H1 (cell line): ENCODE data around the gene SMYD4. TPM values are rescaled to one million over a fixed set of nuclear protein-coding genes. Genes with fewer than 3 reads are reported as not detected.

ENCODE experiments used
- CTCF ChIA-PET: fragments of 300-600 bp; sonication (Branson Sonifier 250); formaldehyde crosslinking; loops from one replicate; lab custom pipeline; 2021; ENCODE audit not compliant: partially characterized antibody; lab: Charles Lee
- POLR2A ChIA-PET: fragments of 300-600 bp; sonication (Branson Sonifier 250); formaldehyde crosslinking; loops from one replicate; lab custom pipeline; 2021; ENCODE audit warnings: inconsistent platforms; ENCODE audit not compliant: partially characterized antibody; lab: Charles Lee
- DNase-seq, 2 experiments: peaks; one replicate each; pipeline versions ENCODE4 v3.0.0 to v3.0.0-alpha.2; 2010 to 2022; ENCODE audit warnings: low spot score in 2 of 2, low read depth in 1 of 2, mixed read lengths in 1 of 2
- FAIRE-seq: peaks from 2 replicates; lab custom pipeline; 2011; peaks lifted over from hg19 to GRCh38; lab: Jason Lieb, UNC
- H2AFZ ChIP-seq: 2 replicates; pipeline ENCODE4 v1.8.1; 2012; ENCODE audit warnings: low read length, inconsistent platforms
- H2AK5ac ChIP-seq: 2 replicates; pipeline ENCODE4 v1.6.1; 2013; ENCODE audit warnings: low read depth, low read length
- H2BK120ac ChIP-seq: replicated peaks from 2 replicates; pipeline ENCODE3; 2013; ENCODE audit warnings: low read depth, low read length, inconsistent platforms
- H2BK12ac ChIP-seq: 2 replicates; pipeline ENCODE4 v1.6.1; 2013; ENCODE audit warnings: low read depth, low read length
- H2BK15ac ChIP-seq: 2 replicates; pipeline ENCODE4 v1.6.1; 2013; ENCODE audit warnings: low read length
- H2BK20ac ChIP-seq: 2 replicates; pipeline ENCODE4 v1.6.1; 2013; ENCODE audit warnings: low read length
- H2BK5ac ChIP-seq: 2 replicates; pipeline ENCODE4 v1.6.1; 2013; ENCODE audit warnings: low read depth, low read length
- H3K14ac ChIP-seq: 2 replicates; pipeline ENCODE4 v1.6.1; 2013; ENCODE audit warnings: inconsistent platforms; ENCODE audit not compliant: insufficient read length
- H3K18ac ChIP-seq: 2 replicates; pipeline ENCODE4 v1.6.1; 2013; ENCODE audit warnings: low read length; ENCODE audit errors: extremely low read depth
- H3K23ac ChIP-seq: 2 replicates; pipeline ENCODE4 v1.6.1; 2013; ENCODE audit warnings: inconsistent platforms; ENCODE audit not compliant: insufficient read length
- H3K23me2 ChIP-seq: 2 replicates; pipeline ENCODE4 v1.6.1; 2013; ENCODE audit warnings: low read depth, low read length
- H3K27ac ChIP-seq: 2 replicates; pipeline ENCODE4 v1.6.1; 2011; ENCODE audit warnings: low read depth, low read length, inconsistent platforms
- H3K27me3 ChIP-seq, 4 experiments: replicated peaks in 1 of 4; 1 replicate in 1 of 4; 2 replicates in 3 of 4; pipeline versions ENCODE4 v1.6.1 to v1.8.1; 2011 to 2013; ENCODE audit warnings: low read length in 3 of 4, mild to moderate bottlenecking in 3 of 4, inconsistent platforms in 2 of 4, mixed read lengths in 2 of 4, moderate library complexity in 1 of 4; ENCODE audit not compliant: control insufficient read depth in 3 of 4, insufficient read depth in 3 of 4; ENCODE audit errors: extremely low read depth in 1 of 4
- H3K36me3 ChIP-seq, 4 experiments: 2 replicates each; pipeline versions ENCODE4 v1.6.1 to v1.8.1; 2011 to 2013; ENCODE audit warnings: mild to moderate bottlenecking in 4 of 4, low read length in 3 of 4, moderate library complexity in 2 of 4, control low read depth in 1 of 4, inconsistent platforms in 1 of 4; ENCODE audit not compliant: insufficient read depth in 4 of 4, control insufficient read depth in 2 of 4
- H3K4ac ChIP-seq: replicated peaks from 2 replicates; pipeline ENCODE3; 2013; ENCODE audit warnings: low read length, low read depth, mixed read lengths, inconsistent platforms; ENCODE audit not compliant: insufficient read length
- H3K4me1 ChIP-seq, 4 experiments: replicated peaks in 1 of 4; 1 replicate in 1 of 4; 2 replicates in 3 of 4; pipeline versions ENCODE4 v1.6.1 to v1.8.1; 2011 to 2013; ENCODE audit warnings: low read length in 3 of 4, inconsistent platforms in 2 of 4, mixed read lengths in 1 of 4; ENCODE audit not compliant: insufficient read depth in 4 of 4, control insufficient read depth in 3 of 4
- H3K4me2 ChIP-seq, 2 experiments: 2 replicates each; pipeline versions ENCODE4 v1.6.1 to v1.8.1; 2011 to 2013; ENCODE audit warnings: low read depth in 2 of 2, low read length in 2 of 2, control low read depth in 1 of 2, inconsistent platforms in 1 of 2, mild to moderate bottlenecking in 1 of 2; ENCODE audit not compliant: insufficient read depth in 1 of 2
- H3K4me3 ChIP-seq, 4 experiments: fragments of 200-600, 300-600 bp in 1 of 4; sonication (generic), shearing (Covaris generic), sonication (Bioruptor Twin) in 1 of 4; 2 replicates each; pipeline versions ENCODE4 v1.5.1 to v1.8.1; 2011 to 2016; ENCODE audit warnings: low read length in 4 of 4, low read depth in 3 of 4, control low read depth in 2 of 4, inconsistent platforms in 2 of 4, mild to moderate bottlenecking in 2 of 4, mixed read lengths in 1 of 4, moderate library complexity in 1 of 4; ENCODE audit not compliant: insufficient read depth in 2 of 4; ENCODE audit errors: extremely low read depth in 1 of 4
- H3K56ac ChIP-seq: replicated peaks from 2 replicates; pipeline ENCODE3; 2013; ENCODE audit warnings: low read depth, mild to moderate bottlenecking, mixed read lengths, low read length, inconsistent platforms; ENCODE audit not compliant: insufficient read length
- H3K79me1 ChIP-seq: 2 replicates; pipeline ENCODE4 v1.6.1; 2013; ENCODE audit warnings: low read depth, low read length, control low read depth
- H3K79me2 ChIP-seq, 2 experiments: 2 replicates each; pipeline versions ENCODE4 v1.6.1 to v1.8.1; 2012 to 2013; ENCODE audit warnings: low read length in 2 of 2, mild to moderate bottlenecking in 2 of 2, inconsistent platforms in 1 of 2; ENCODE audit not compliant: insufficient read depth in 2 of 2, control insufficient read depth in 1 of 2
- H3K9ac ChIP-seq, 4 experiments: replicated peaks in 1 of 4; 1 replicate in 1 of 4; 2 replicates in 3 of 4; pipeline versions ENCODE4 v1.6.1 to v1.8.1; 2011 to 2013; ENCODE audit warnings: low read depth in 3 of 4, low read length in 3 of 4, control low read depth in 2 of 4, mild to moderate bottlenecking in 2 of 4, moderate library complexity in 2 of 4, inconsistent platforms in 1 of 4; ENCODE audit errors: extremely low read depth in 1 of 4
- H3K9me3 ChIP-seq, 2 experiments: 2 replicates each; pipeline versions ENCODE4 v1.6.1 to v1.8.1; 2012 to 2013; ENCODE audit warnings: mild to moderate bottlenecking in 2 of 2, moderate library complexity in 2 of 2, control low read depth in 1 of 2, inconsistent platforms in 1 of 2, low read depth in 1 of 2, low read length in 1 of 2, mixed read lengths in 1 of 2; ENCODE audit not compliant: insufficient read depth in 2 of 2
- H4K20me1 ChIP-seq, 2 experiments: replicated peaks in 1 of 2; 2 replicates each; pipeline versions ENCODE3 to v1.8.1; 2011 to 2013; ENCODE audit warnings: inconsistent platforms in 2 of 2, low read length in 2 of 2, mild to moderate bottlenecking in 1 of 2; ENCODE audit not compliant: insufficient read depth in 2 of 2, control insufficient read depth in 1 of 2
- H4K5ac ChIP-seq: 2 replicates; pipeline ENCODE4 v1.6.1; 2013; ENCODE audit warnings: low read length, low read depth, mixed read lengths, inconsistent platforms; ENCODE audit not compliant: insufficient read length
- H4K8ac ChIP-seq: 2 replicates; pipeline ENCODE4 v1.8.0; 2013; ENCODE audit warnings: mild to moderate bottlenecking, moderate library complexity, low read length, inconsistent platforms; ENCODE audit not compliant: insufficient read depth; ENCODE audit errors: extremely low read depth
- H4K91ac ChIP-seq: replicated peaks from 2 replicates; pipeline ENCODE3; 2013; ENCODE audit warnings: low read length, mixed read lengths, inconsistent platforms; ENCODE audit not compliant: insufficient read length
- EGR1 ChIP-seq: IDR thresholded peaks from 2 replicates; pipeline ENCODE4 v1.6.1; 2011; ENCODE audit warnings: low read depth, low read length, borderline replicate concordance
- KDM4A ChIP-seq: IDR thresholded peaks from one replicate; pipeline ENCODE4 v1.7.1; 2012; ENCODE audit warnings: low read depth, mild to moderate bottlenecking, moderate library complexity, low read length, inconsistent platforms; ENCODE audit not compliant: severe bottlenecking
- RNF2 ChIP-seq: fragments of 200-900, 300-1000 bp; sonication (generic); IDR thresholded peaks from 2 replicates; pipeline ENCODE4 v1.7.1; 2016; ENCODE audit warnings: borderline replicate concordance, low read depth, mild to moderate bottlenecking, antibody characterized with exemption, low read length; ENCODE audit not compliant: poor library complexity, severe bottlenecking; ENCODE audit errors: missing control alignments
- SIX5 ChIP-seq: IDR thresholded peaks from 2 replicates; pipeline ENCODE4 v1.6.1; 2011; ENCODE audit warnings: mild to moderate bottlenecking, low read depth, low read length
- SRF ChIP-seq: IDR thresholded peaks from 2 replicates; pipeline ENCODE4 v1.6.1; 2011; ENCODE audit warnings: mild to moderate bottlenecking, low read depth, low read length, moderate library complexity
- SUZ12 ChIP-seq: fragments of 200-600 bp; sonication (generic); IDR thresholded peaks from 2 replicates; pipeline ENCODE4 v1.6.1; 2012; ENCODE audit warnings: mild to moderate bottlenecking, inconsistent platforms, low read length, moderate library complexity, mixed read lengths
- TCF12 ChIP-seq: IDR thresholded peaks from 2 replicates; pipeline ENCODE4 v1.6.1; 2011; ENCODE audit warnings: low read depth, mild to moderate bottlenecking, low read length
- YY1 ChIP-seq: IDR thresholded peaks from 2 replicates; pipeline ENCODE4 v1.6.1; 2011; ENCODE audit warnings: low read depth, mild to moderate bottlenecking, low read length
- WGBS, 2 experiments: shearing (Covaris generic) in 1 of 2; methylation state at CpG; one replicate each; pipeline versions ENCODE4 v1.1.6 to v1.1.7; 2013 to 2015; ENCODE audit warnings: low lambda C conversion rate in 2 of 2, mixed read lengths in 2 of 2, inconsistent platforms in 1 of 2, low coverage in 1 of 2, missing lambda C conversion rate in 1 of 2; ENCODE audit not compliant: insufficient replicate concordance in 2 of 2, insufficient coverage in 1 of 2, insufficient read length in 1 of 2; ENCODE audit errors: extremely low coverage in 1 of 2, missing lambda C conversion rate in 1 of 2; 5-methylcytosine and 5-hydroxymethylcytosine counted together
- polyA plus RNA-seq, 7 experiments: library from polyadenylated mRNA; depleted of rRNA in 3 of 7; stranded (reverse) in 5 of 7; unstranded in 2 of 7; fragments of >200 nt in 5 of 7; fragments of 200-250 nt in 2 of 7; gene quantifications; 1 replicate in 5 of 7; 2 replicates in 1 of 7; 4 replicates in 1 of 7; pipeline versions ENCODE4 v1.2.1 to v1.2.3, GENCODE V29; 2011 to 2013; ENCODE audit warnings: missing spikeins in 2 of 7, mixed read lengths in 2 of 7
- total RNA-seq: library from RNA; stranded (reverse); fragmentation: NEBNext Ultra II Directional; extraction: Animal tissue kit (Norgen Biotek cat#: 25700); gene quantifications from 2 replicates; pipeline ENCODE4 v1.2.1, GENCODE V29; 2021
- TF ChIP-seq, protein P1 (sequence below), 3 experiments: IDR thresholded peaks; 1 replicate in 2 of 3; 2 replicates in 1 of 3; pipeline versions ENCODE4 v1.5.1 to v1.6.1; 2011; ENCODE audit warnings: low read length in 3 of 3, mild to moderate bottlenecking in 3 of 3, inconsistent platforms in 2 of 3, low read depth in 1 of 3, moderate library complexity in 1 of 3; ENCODE audit not compliant: insufficient read depth in 1 of 3; ENCODE audit errors: control extremely low read depth in 1 of 3
- TF ChIP-seq, protein P2 (sequence below): IDR thresholded peaks from 2 replicates; pipeline ENCODE4 v1.6.1; 2012; ENCODE audit warnings: inconsistent platforms

The SMYD4 gene
- total and polyA plus RNA-seq, 2 of the 8 experiments (the other 6 are each of a cell fraction or from before 2014, with no cell fraction given) = 10.5 to 23.4 TPM

GRCh38 chr17:1732833-1733321 is 96.8 kb downstream of the SMYD4 start:
- CTCF ChIA-PET = interaction anchor here (0.7 to 7.1 kb wide), 8 partner anchors 12 to 61 kb away, joined by 3 to 34 read pairs (median 4); no protein-coding TSS in a partner anchor
- TF ChIP-seq, protein P1, sequence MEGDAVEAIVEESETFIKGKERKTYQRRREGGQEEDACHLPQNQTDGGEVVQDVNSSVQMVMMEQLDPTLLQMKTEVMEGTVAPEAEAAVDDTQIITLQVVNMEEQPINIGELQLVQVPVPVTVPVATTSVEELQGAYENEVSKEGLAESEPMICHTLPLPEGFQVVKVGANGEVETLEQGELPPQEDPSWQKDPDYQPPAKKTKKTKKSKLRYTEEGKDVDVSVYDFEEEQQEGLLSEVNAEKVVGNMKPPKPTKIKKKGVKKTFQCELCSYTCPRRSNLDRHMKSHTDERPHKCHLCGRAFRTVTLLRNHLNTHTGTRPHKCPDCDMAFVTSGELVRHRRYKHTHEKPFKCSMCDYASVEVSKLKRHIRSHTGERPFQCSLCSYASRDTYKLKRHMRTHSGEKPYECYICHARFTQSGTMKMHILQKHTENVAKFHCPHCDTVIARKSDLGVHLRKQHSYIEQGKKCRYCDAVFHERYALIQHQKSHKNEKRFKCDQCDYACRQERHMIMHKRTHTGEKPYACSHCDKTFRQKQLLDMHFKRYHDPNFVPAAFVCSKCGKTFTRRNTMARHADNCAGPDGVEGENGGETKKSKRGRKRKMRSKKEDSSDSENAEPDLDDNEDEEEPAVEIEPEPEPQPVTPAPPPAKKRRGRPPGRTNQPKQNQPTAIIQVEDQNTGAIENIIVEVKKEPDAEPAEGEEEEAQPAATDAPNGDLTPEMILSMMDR (IDR thresholded peaks at IDR 0.05; ENCODE audit: control extremely low read depth in 1 of 3, insufficient read depth in 1 of 3, low read depth in 1 of 3, low read length in 3 of 3) = no peak
- TF ChIP-seq, protein P2, sequence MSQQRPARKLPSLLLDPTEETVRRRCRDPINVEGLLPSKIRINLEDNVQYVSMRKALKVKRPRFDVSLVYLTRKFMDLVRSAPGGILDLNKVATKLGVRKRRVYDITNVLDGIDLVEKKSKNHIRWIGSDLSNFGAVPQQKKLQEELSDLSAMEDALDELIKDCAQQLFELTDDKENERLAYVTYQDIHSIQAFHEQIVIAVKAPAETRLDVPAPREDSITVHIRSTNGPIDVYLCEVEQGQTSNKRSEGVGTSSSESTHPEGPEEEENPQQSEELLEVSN = no peak
- no peak for TF ChIP-seq YY1
- no peak for TF ChIP-seq EGR1
- TF ChIP-seq RNF2 = no peak
- no peak for TF ChIP-seq TCF12
- no peak for TF ChIP-seq SRF
- no peak for TF ChIP-seq KDM4A
- no peak for TF ChIP-seq SUZ12
- TF ChIP-seq SIX5 = no peak

More at GRCh38 chr17:1732833-1733321, 96.8 kb downstream of the SMYD4 start:
- no peak overlapping the region for H3K18ac ChIP-seq
- H2BK120ac ChIP-seq = no peak overlapping the region
- no peaks in the 10 kb centered on the region; a peak in 2 of 8 replicates for H3K36me3 ChIP-seq
- H3K14ac ChIP-seq = no peak overlapping the region
- H4K8ac ChIP-seq = no peak overlapping the region
- no peak overlapping the region for H2AFZ ChIP-seq
- no peak overlapping the region for H2AK5ac ChIP-seq
- H3K4me1 ChIP-seq = peaks cover 0 to 7% (median 1%) of the 10 kb centered on the region in 4 experiments; a peak in 4 of 7 replicates
- H3K9me3 ChIP-seq = no peaks in the 10 kb centered on the region
- H3K27ac ChIP-seq = no peak overlapping the region
- H2BK12ac ChIP-seq = no peak overlapping the region
- WGBS, 2 experiments = 93% methylated on average over 11 of the region's 11 CpGs; no CpG with 5 or more reads in 1 of the 2 experiments
- POLR2A ChIA-PET = interaction anchor here (1.1 to 2.2 kb wide), 5 partner anchors 8 to 30 kb away, joined by 3 to 8 read pairs (median 4); partner anchors contain the start of genes SERPINF1 and WDR81
- no peak overlapping the region for H3K56ac ChIP-seq
- H2BK5ac ChIP-seq = no peak overlapping the region
- no peaks in the 10 kb centered on the region for H3K79me1 ChIP-seq
- H3K4ac ChIP-seq = no peak overlapping the region
- no peak overlapping the region for H2BK15ac ChIP-seq
- peaks cover 0 to 4% of the 10 kb centered on the region in 2 experiments for H4K20me1 ChIP-seq
- H4K91ac ChIP-seq = no peak overlapping the region
- H3K4me2 ChIP-seq = no peak overlapping the region
- no peaks in the 10 kb centered on the region for H3K23me2 ChIP-seq
- no peak overlapping the region for H2BK20ac ChIP-seq
- H3K79me2 ChIP-seq = no peaks in the 10 kb centered on the region; a peak in 1 of 4 replicates
- no peak overlapping the region for H3K4me3 ChIP-seq
- no peaks in the 10 kb centered on the region for H3K27me3 ChIP-seq
- FAIRE-seq = no peak
- no peak overlapping the region for H3K9ac ChIP-seq
- no peak overlapping the region for H4K5ac ChIP-seq
- H3K23ac ChIP-seq = no peak overlapping the region
- no peak for DNase-seq
